Neural cell (in vitro differentiated cells): ENCODE data around the gene FHIT. TPM values are rescaled to one million over a fixed set of nuclear protein-coding genes. Genes with fewer than 3 reads are reported as not detected.

Experiments used
- H2AFZ ChIP-seq: fragments of 200-600, 300-800 bp; sonication (generic), shearing (Covaris generic); 2 replicates; pipeline ENCODE4 v1.6.0; 2014; ENCODE audit warnings: low read depth, mild to moderate bottlenecking, antibody characterized with exemption, low read length, moderate library complexity
- H3F3A ChIP-seq: fragments of 200-600 bp; shearing (Covaris generic); 2 replicates; pipeline ENCODE4 v1.6.1; 2016; ENCODE audit warnings: mild to moderate bottlenecking, moderate library complexity, mixed read lengths, antibody characterized with exemption, low read length; ENCODE audit not compliant: insufficient read depth, poor library complexity, severe bottlenecking
- H3K27ac ChIP-seq: fragments of 200-600, 300-800 bp; sonication (generic), shearing (Covaris generic); 2 replicates; pipeline ENCODE4 v1.5.1; 2014; ENCODE audit warnings: mild to moderate bottlenecking, low read length, moderate library complexity
- H3K27me3 ChIP-seq: fragments of 300-800, 200-600 bp; sonication (generic), shearing (Covaris generic); 2 replicates; pipeline ENCODE4 v1.6.0; 2014; ENCODE audit warnings: mild to moderate bottlenecking, low read depth, low read length, moderate library complexity; ENCODE audit not compliant: insufficient read depth
- H3K36me3 ChIP-seq: fragments of 300-800, 200-600 bp; sonication (generic), shearing (Covaris generic); 2 replicates; pipeline ENCODE4 v1.5.1; 2014; ENCODE audit warnings: mild to moderate bottlenecking, antibody characterized with exemption, low read length, moderate library complexity; ENCODE audit not compliant: insufficient read depth
- H3K4me2 ChIP-seq: fragments of 300-800, 200-600 bp; sonication (generic), shearing (Covaris generic); 2 replicates; pipeline ENCODE4 v1.6.0; 2014; ENCODE audit warnings: mild to moderate bottlenecking, low read length
- H3K4me3 ChIP-seq: fragments of 300-800, 200-600 bp; sonication (generic), shearing (Covaris generic); 2 replicates; pipeline ENCODE4 v1.5.1; 2014; ENCODE audit warnings: mild to moderate bottlenecking, low read length, moderate library complexity
- H3K79me2 ChIP-seq: fragments of 200-600 bp; shearing (Covaris generic); replicated peaks from 2 replicates; pipeline ENCODE4 v1.6.0; 2014; ENCODE audit warnings: mild to moderate bottlenecking, low read length, moderate library complexity; ENCODE audit not compliant: insufficient read depth
- H3K9ac ChIP-seq: fragments of 300-800, 200-600 bp; sonication (generic), shearing (Covaris generic); 2 replicates; pipeline ENCODE4 v1.6.1; 2016; ENCODE audit warnings: mild to moderate bottlenecking, low read length, mixed read lengths
- H3K9me2 ChIP-seq: fragments of 200-600 bp; shearing (Covaris generic); 2 replicates; pipeline ENCODE4 v1.6.1; 2016; ENCODE audit warnings: mild to moderate bottlenecking, low read length, mixed read lengths; ENCODE audit not compliant: insufficient read depth
- H3K9me3 ChIP-seq: fragments of 200-600, 300-800 bp; sonication (generic), shearing (Covaris generic); 2 replicates; pipeline ENCODE4 v1.6.1; 2016; ENCODE audit warnings: mild to moderate bottlenecking, mixed run types, low read length, moderate library complexity, mixed read lengths
- H4K20me1 ChIP-seq: fragments of 200-600 bp; shearing (Covaris generic); 2 replicates; pipeline ENCODE4 v1.6.1; 2016; ENCODE audit warnings: mild to moderate bottlenecking, mixed run types; ENCODE audit not compliant: insufficient read depth
- EP300 ChIP-seq: fragments of 450-650 bp; conservative IDR thresholded peaks from 2 replicates; pipeline ENCODE4 v1.6.1; 2014; ENCODE audit warnings: antibody characterized with exemption, mild to moderate bottlenecking, moderate library complexity; ENCODE audit not compliant: poor library complexity, severe bottlenecking
- EZH2 ChIP-seq: fragments of 200-600, 300-800 bp; shearing (Covaris generic), sonication (generic); IDR thresholded peaks from 2 replicates; pipeline ENCODE4 v1.6.1; 2014; ENCODE audit warnings: antibody characterized with exemption, low read length, borderline replicate concordance, mild to moderate bottlenecking; ENCODE audit not compliant: insufficient read depth, poor library complexity, severe bottlenecking
- MXI1 ChIP-seq: fragments of 450-650 bp; conservative IDR thresholded peaks from 2 replicates; pipeline ENCODE4 v1.6.1; 2014; ENCODE audit warnings: antibody characterized with exemption, mild to moderate bottlenecking; ENCODE audit not compliant: poor library complexity, severe bottlenecking
- POLR2AphosphoS5 ChIP-seq: IDR thresholded peaks from 2 replicates; pipeline ENCODE4 v1.6.1; 2012
- RAD21 ChIP-seq: fragments of 450-650 bp; conservative IDR thresholded peaks from 2 replicates; pipeline ENCODE4 v1.6.1; 2014; ENCODE audit warnings: antibody characterized with exemption, mild to moderate bottlenecking, moderate library complexity
- SMC3 ChIP-seq: fragments of 450-650 bp; conservative IDR thresholded peaks from 2 replicates; pipeline ENCODE4 v1.6.1; 2014; ENCODE audit warnings: antibody characterized with exemption, mild to moderate bottlenecking, moderate library complexity; ENCODE audit not compliant: poor library complexity
- TAF1 ChIP-seq: IDR thresholded peaks from 2 replicates; pipeline ENCODE4 v1.6.1; 2012; ENCODE audit warnings: low read depth
- polyA plus RNA-seq: library from polyadenylated mRNA; depleted of rRNA; stranded (reverse); fragments of >200 nt; gene quantifications from 2 replicates; pipeline ENCODE4 v1.2.3, GENCODE V29; 2014
- TF ChIP-seq, protein P1 (sequence below): fragments of 450-650 bp; IDR thresholded peaks from 2 replicates; pipeline ENCODE4 v1.5.1; 2014; ENCODE audit warnings: antibody characterized with exemption, mild to moderate bottlenecking, moderate library complexity; ENCODE audit not compliant: poor library complexity, severe bottlenecking
- TF ChIP-seq, protein P2 (sequence below): IDR thresholded peaks from 2 replicates; pipeline ENCODE4 v1.6.1; 2012; ENCODE audit warnings: borderline replicate concordance

FHIT gene
- polyA plus RNA-seq, 1 donor from 2014 or later: not detected

DNA sequence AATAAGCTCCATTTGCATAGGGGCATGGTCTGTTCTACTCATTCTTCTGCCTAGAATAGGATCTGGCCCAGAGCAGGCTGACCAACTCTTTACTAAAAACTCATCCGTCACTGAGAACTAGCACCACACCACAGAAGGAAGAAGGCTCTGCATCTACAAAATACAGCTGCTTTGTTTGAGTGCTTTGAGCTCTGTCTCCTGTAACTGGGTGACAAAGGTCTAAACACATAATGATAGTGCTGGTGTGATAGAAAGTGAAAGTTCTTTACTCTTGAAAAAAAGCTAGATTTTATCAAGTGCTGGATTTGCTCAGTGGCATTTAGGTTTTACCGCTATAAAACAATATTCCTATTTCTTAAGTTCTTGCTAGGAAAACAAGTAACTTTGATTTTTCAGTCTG, 140.7 kb downstream of the FHIT start:
- Histone ChIP-seq H2AFZ (no peak overlapping the region), H3K4me3 (no peak overlapping the region), H3K27me3 (no peaks in the 10 kb centered on the region), H3K36me3 (no peaks in the 10 kb centered on the region), H3K27ac (no peak overlapping the region), H3K9me3 (no peaks in the 10 kb centered on the region), H3F3A (no peaks in the 10 kb centered on the region), H3K9me2 (no peaks in the 10 kb centered on the region), H3K4me2 (no peak overlapping the region), H3K79me2 (no peaks in the 10 kb centered on the region), H4K20me1 (no peaks in the 10 kb centered on the region), H3K9ac (no peak overlapping the region)
- TF ChIP-seq, protein P1, sequence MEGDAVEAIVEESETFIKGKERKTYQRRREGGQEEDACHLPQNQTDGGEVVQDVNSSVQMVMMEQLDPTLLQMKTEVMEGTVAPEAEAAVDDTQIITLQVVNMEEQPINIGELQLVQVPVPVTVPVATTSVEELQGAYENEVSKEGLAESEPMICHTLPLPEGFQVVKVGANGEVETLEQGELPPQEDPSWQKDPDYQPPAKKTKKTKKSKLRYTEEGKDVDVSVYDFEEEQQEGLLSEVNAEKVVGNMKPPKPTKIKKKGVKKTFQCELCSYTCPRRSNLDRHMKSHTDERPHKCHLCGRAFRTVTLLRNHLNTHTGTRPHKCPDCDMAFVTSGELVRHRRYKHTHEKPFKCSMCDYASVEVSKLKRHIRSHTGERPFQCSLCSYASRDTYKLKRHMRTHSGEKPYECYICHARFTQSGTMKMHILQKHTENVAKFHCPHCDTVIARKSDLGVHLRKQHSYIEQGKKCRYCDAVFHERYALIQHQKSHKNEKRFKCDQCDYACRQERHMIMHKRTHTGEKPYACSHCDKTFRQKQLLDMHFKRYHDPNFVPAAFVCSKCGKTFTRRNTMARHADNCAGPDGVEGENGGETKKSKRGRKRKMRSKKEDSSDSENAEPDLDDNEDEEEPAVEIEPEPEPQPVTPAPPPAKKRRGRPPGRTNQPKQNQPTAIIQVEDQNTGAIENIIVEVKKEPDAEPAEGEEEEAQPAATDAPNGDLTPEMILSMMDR: no peak
- no peak for TF ChIP-seq RAD21
- TF ChIP-seq EZH2: no peak
- TF ChIP-seq MXI1: no peak
- no peak for TF ChIP-seq POLR2AphosphoS5
- TF ChIP-seq TAF1: no peak
- no peak for TF ChIP-seq EP300
- TF ChIP-seq, protein P2, sequence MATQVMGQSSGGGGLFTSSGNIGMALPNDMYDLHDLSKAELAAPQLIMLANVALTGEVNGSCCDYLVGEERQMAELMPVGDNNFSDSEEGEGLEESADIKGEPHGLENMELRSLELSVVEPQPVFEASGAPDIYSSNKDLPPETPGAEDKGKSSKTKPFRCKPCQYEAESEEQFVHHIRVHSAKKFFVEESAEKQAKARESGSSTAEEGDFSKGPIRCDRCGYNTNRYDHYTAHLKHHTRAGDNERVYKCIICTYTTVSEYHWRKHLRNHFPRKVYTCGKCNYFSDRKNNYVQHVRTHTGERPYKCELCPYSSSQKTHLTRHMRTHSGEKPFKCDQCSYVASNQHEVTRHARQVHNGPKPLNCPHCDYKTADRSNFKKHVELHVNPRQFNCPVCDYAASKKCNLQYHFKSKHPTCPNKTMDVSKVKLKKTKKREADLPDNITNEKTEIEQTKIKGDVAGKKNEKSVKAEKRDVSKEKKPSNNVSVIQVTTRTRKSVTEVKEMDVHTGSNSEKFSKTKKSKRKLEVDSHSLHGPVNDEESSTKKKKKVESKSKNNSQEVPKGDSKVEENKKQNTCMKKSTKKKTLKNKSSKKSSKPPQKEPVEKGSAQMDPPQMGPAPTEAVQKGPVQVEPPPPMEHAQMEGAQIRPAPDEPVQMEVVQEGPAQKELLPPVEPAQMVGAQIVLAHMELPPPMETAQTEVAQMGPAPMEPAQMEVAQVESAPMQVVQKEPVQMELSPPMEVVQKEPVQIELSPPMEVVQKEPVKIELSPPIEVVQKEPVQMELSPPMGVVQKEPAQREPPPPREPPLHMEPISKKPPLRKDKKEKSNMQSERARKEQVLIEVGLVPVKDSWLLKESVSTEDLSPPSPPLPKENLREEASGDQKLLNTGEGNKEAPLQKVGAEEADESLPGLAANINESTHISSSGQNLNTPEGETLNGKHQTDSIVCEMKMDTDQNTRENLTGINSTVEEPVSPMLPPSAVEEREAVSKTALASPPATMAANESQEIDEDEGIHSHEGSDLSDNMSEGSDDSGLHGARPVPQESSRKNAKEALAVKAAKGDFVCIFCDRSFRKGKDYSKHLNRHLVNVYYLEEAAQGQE: no peak
- no peak for TF ChIP-seq SMC3

DNA sequence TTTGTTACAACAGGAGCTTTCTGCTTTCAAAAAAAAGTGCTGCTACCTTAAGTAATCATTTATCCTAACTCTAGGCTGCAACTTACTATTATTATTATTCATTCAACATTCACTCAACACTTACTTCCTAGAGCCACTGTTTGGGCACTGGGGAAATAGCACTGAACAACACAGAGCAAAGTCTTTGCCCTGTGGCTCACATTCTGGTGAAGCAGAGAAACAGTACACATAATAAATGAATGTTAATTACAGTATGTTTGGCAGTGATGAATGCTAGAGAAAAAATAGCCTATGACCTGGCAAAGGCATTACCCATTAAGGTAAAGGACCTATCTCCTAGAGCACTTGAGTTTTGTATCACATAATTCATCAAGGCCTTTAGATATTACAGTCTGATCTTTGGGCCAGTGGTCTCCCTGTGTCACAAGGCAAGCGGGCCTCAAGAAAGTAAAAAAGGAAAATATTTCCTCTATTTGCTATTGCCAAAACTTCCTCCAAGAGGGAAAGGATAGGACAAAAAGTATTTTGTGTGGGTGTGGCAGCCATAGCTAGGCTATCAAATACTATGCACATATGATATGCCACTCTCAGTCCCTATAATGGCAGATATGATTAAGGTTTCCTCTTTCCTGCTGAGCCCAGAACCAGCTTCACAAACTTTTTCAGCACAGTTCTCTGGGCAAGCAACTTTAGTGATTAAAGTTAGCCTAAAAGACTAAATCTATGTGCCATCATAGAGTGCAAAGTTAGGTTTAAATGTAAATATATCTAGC, 142.8 kb downstream of the FHIT start:
- H3K9ac ChIP-seq: no peak overlapping the region
- H3K79me2 ChIP-seq: no peaks in the 10 kb centered on the region
- TF ChIP-seq POLR2AphosphoS5: no peak
- TF ChIP-seq TAF1: no peak
- TF ChIP-seq, protein P2: no peak
- TF ChIP-seq SMC3: no peak
- no peak for TF ChIP-seq EZH2
- no peak for TF ChIP-seq MXI1
- no peak for TF ChIP-seq RAD21
- TF ChIP-seq, protein P1: no peak
- H3K9me3 ChIP-seq: no peaks in the 10 kb centered on the region
- H3K36me3 ChIP-seq: no peaks in the 10 kb centered on the region
- H3F3A ChIP-seq: no peaks in the 10 kb centered on the region
- H3K4me3 ChIP-seq: no peak overlapping the region
- H2AFZ ChIP-seq: no peak overlapping the region
- H3K9me2 ChIP-seq: no peaks in the 10 kb centered on the region
- H3K27ac ChIP-seq: no peak overlapping the region
- no peaks in the 10 kb centered on the region for H3K27me3 ChIP-seq
- no peaks in the 10 kb centered on the region for H4K20me1 ChIP-seq
- H3K4me2 ChIP-seq: no peak overlapping the region
